HCT116 (cell line): ENCODE results near the gene SEMA5A. TPM values are rescaled to one million over a fixed set of nuclear protein-coding genes. Genes with fewer than 3 reads are reported as not detected.

Experiments used
- ATAC-seq: fragments of 200-7000 bp; cut with Tn5 transposase; 2 replicates; pipeline ENCODE4 v1.9.1; 2020; ENCODE audit warnings: mild to moderate bottlenecking, moderate library complexity
- BruUV-seq: library from RNA; stranded (reverse); fragments of 400-500 nt; replicated peaks from 2 replicates; lab custom pipeline; 2021; lab: Mats Ljungman, UMichigan
- CTCF ChIA-PET: fragments of 300-600 bp; sonication (Branson Sonifier 250); formaldehyde crosslinking; loops from one replicate; lab custom pipeline; 2021; ENCODE audit warnings: antibody characterized with exemption; lab: Charles Lee
- POLR2A ChIA-PET: fragments of 300-600, 350-600 bp; sonication (Branson Sonifier 250); formaldehyde crosslinking; loops from one replicate; lab custom pipeline; 2021; ENCODE audit warnings: antibody characterized with exemption; lab: Charles Lee
- RAD21 ChIA-PET, 2 experiments: fragments of 300-600 bp; sonication (Branson Sonifier 250); formaldehyde crosslinking; loops; one replicate each; lab custom pipeline; 2023; ENCODE audit warnings: low total read pairs in 2 of 2; ENCODE audit not compliant: uncharacterized antibody in 2 of 2, unreplicated experiment in 2 of 2, low non-redundant PET in 1 of 2; lab: Charles Lee
- DNase-seq: peaks from one replicate; pipeline ENCODE4 v3.0.0-alpha.2; 2010; ENCODE audit warnings: low read depth, low spot score
- H2AFZ ChIP-seq: fragments of 200-600 bp; shearing (Covaris generic), sonication (generic); 2 replicates; pipeline ENCODE4 v1.6.1; 2017; ENCODE audit warnings: low read depth, mixed run types, mixed read lengths, antibody characterized with exemption, low read length; ENCODE audit not compliant: poor library complexity, severe bottlenecking
- H3K27ac ChIP-seq: 2 replicates; pipeline ENCODE4 v1.5.1; 2012; ENCODE audit warnings: low read depth, low read length
- H3K27me3 ChIP-seq: fragments of 200-600 bp; sonication (generic); 2 replicates; pipeline ENCODE4 v1.6.1; 2016; ENCODE audit warnings: mixed run types, low read length, mixed read lengths; ENCODE audit not compliant: insufficient read depth
- H3K36me3 ChIP-seq, 2 experiments: fragments of 200-500 bp in 1 of 2; fragments of 200-600 bp in 1 of 2; sonication (Bioruptor generic) in 1 of 2; sonication (generic) in 1 of 2; 2 replicates each; pipeline versions ENCODE4 v1.5.1 to v1.6.1; 2014 to 2016; ENCODE audit warnings: low read length in 2 of 2, inconsistent platforms in 1 of 2, mixed read lengths in 1 of 2, mixed run types in 1 of 2; ENCODE audit not compliant: insufficient read depth in 2 of 2, control insufficient read depth in 1 of 2
- H3K4me1 ChIP-seq, 2 experiments: fragments of 200-600 bp in 1 of 2; sonication (generic) in 1 of 2; 2 replicates each; pipeline versions ENCODE4 v1.5.1 to v1.6.1; 2012 to 2017; ENCODE audit warnings: low read length in 2 of 2, inconsistent platforms in 1 of 2, mild to moderate bottlenecking in 1 of 2, mixed read lengths in 1 of 2, mixed run types in 1 of 2, moderate library complexity in 1 of 2; ENCODE audit not compliant: insufficient read depth in 2 of 2, control insufficient read depth in 1 of 2
- H3K4me2 ChIP-seq: fragments of 200-600 bp; sonication (generic); 2 replicates; pipeline ENCODE4 v1.6.1; 2017; ENCODE audit warnings: mixed run types, low read length, mixed read lengths
- H3K4me3 ChIP-seq, 2 experiments: fragments of 200-600 bp in 1 of 2; sonication (generic) in 1 of 2; replicated peaks in 1 of 2; 2 replicates each; pipeline ENCODE4 v1.5.1; 2011 to 2016; ENCODE audit warnings: low read length in 2 of 2, control low read depth in 1 of 2, low read depth in 1 of 2, mild to moderate bottlenecking in 1 of 2, mixed read lengths in 1 of 2, mixed run types in 1 of 2
- H3K79me2 ChIP-seq: fragments of 200-600 bp; sonication (generic); 2 replicates; pipeline ENCODE4 v1.6.1; 2017; ENCODE audit warnings: mild to moderate bottlenecking, mixed run types, low read length, moderate library complexity, mixed read lengths; ENCODE audit not compliant: insufficient read depth
- H3K9ac ChIP-seq: fragments of 200-600 bp; sonication (generic); 2 replicates; pipeline ENCODE4 v1.6.1; 2016; ENCODE audit warnings: low read length, mixed read lengths
- H3K9me2 ChIP-seq: fragments of 200-600 bp; sonication (generic), shearing (Covaris generic); 2 replicates; pipeline ENCODE4 v1.6.1; 2017; ENCODE audit warnings: mixed run types, mild to moderate bottlenecking, moderate library complexity; ENCODE audit not compliant: insufficient read depth
- H3K9me3 ChIP-seq, 2 experiments: fragments of 200-500 bp in 1 of 2; fragments of 200-600 bp in 1 of 2; sonication (Bioruptor generic) in 1 of 2; sonication (generic) in 1 of 2; 2 replicates each; pipeline ENCODE4 v1.6.1; 2014 to 2017; ENCODE audit warnings: low read length in 2 of 2, mixed read lengths in 2 of 2, inconsistent platforms in 1 of 2, low read depth in 1 of 2, mild to moderate bottlenecking in 1 of 2, mixed run types in 1 of 2, moderate library complexity in 1 of 2; ENCODE audit not compliant: control insufficient read depth in 1 of 2, insufficient read depth in 1 of 2
- H4K20me1 ChIP-seq: fragments of 200-600 bp; sonication (generic), shearing (Covaris generic); 2 replicates; pipeline ENCODE4 v1.6.1; 2017; ENCODE audit warnings: mixed run types, mild to moderate bottlenecking, moderate library complexity; ENCODE audit not compliant: insufficient read depth
- EGR1 ChIP-seq: IDR thresholded peaks from 2 replicates; pipeline ENCODE4 v1.6.1; 2012; ENCODE audit warnings: low read depth
- EZH2 ChIP-seq: fragments of 200-600 bp; sonication (generic); IDR thresholded peaks from 2 replicates; pipeline ENCODE4 v1.6.1; 2017; ENCODE audit warnings: antibody characterized with exemption, mixed run types
- FOSL1 ChIP-seq: IDR thresholded peaks from 2 replicates; pipeline ENCODE4 v1.6.1; 2012; ENCODE audit warnings: low read depth
- JUND ChIP-seq: IDR thresholded peaks from 2 replicates; pipeline ENCODE4 v1.6.1; 2012
- POLR2A ChIP-seq: IDR thresholded peaks from 2 replicates; pipeline ENCODE4 v1.7.0; 2011; ENCODE audit warnings: borderline replicate concordance; ENCODE audit not compliant: insufficient read depth, insufficient read length; ENCODE audit errors: extremely low read depth
- POLR2AphosphoS5 ChIP-seq: IDR thresholded peaks from 2 replicates; pipeline ENCODE4 v1.6.1; 2011; ENCODE audit warnings: mild to moderate bottlenecking, low read depth, low read length, moderate library complexity
- REST ChIP-seq: IDR thresholded peaks from 2 replicates; pipeline ENCODE4 v1.6.1; 2012; ENCODE audit warnings: low read depth
- SP1 ChIP-seq: IDR thresholded peaks from 2 replicates; pipeline ENCODE4 v1.6.1; 2012; ENCODE audit warnings: low read depth
- TCF7L2 ChIP-seq: IDR thresholded peaks from 2 replicates; pipeline ENCODE4 v1.7.0; 2011; ENCODE audit warnings: borderline replicate concordance, inconsistent platforms; ENCODE audit not compliant: insufficient read depth, insufficient read length; ENCODE audit errors: extremely low read depth
- ZNF274 ChIP-seq: fragments of 200-500 bp; sonication (Bioruptor generic); IDR thresholded peaks from 2 replicates; pipeline ENCODE4 v1.6.1; 2014; ENCODE audit warnings: mild to moderate bottlenecking, low read depth, low read length, inconsistent platforms
- intact Hi-C: fragments of 100-400 bp; cut with micrococcal nuclease; formaldehyde crosslinking; loops from 2 replicates; pipeline ENCODE4 v1.10.0; 2022
- total RNA-seq: library from RNA; stranded (reverse); gene quantifications from one replicate; pipeline ENCODE4 v1.2.1, GENCODE V29; 2021; ENCODE audit not compliant: unreplicated experiment
- TF ChIP-seq, protein P1 (sequence below), 3 experiments: fragments of 200-600 bp in 1 of 3; sonication (generic) in 1 of 3; IDR thresholded peaks in 2 of 3; conservative IDR thresholded peaks in 1 of 3; 2 replicates each; pipeline ENCODE4 v1.5.1; 2012 to 2017; ENCODE audit warnings: low read depth in 2 of 3, low read length in 2 of 3, antibody characterized with exemption in 1 of 3, borderline replicate concordance in 1 of 3, control low read depth in 1 of 3, mild to moderate bottlenecking in 1 of 3, mixed read lengths in 1 of 3, mixed run types in 1 of 3, moderate library complexity in 1 of 3; ENCODE audit not compliant: insufficient read depth in 1 of 3

The SEMA5A gene
- total RNA-seq, 1 experiment from 2014 or later: 0.02 TPM

DNA sequence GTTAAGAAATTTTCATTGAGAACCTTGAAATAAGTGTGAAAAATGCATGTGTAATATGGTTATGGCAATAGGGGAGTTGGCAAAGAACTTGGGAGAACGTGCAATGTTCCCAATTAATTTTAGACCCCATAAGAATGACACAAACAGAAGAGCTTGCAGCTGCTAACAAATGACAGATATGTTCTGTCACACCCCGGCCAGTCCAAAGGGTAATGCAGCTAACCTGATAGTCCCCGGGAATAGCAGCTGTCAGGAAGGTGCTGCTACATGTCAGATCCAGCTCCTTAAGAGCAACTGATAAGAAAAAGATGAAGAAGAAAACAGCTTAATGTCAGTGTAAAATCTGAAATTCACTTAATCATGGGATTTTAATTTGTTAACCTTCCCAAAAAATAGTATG lies 30.4 kb downstream of the SEMA5A start:
- no peaks in the 10 kb centered on the region for H4K20me1 ChIP-seq
- no peak overlapping the region for H3K4me2 ChIP-seq
- H3K27me3 ChIP-seq: no peaks in the 10 kb centered on the region
- H3K9me3 ChIP-seq: peaks cover 5 to 14% of the 10 kb centered on the region in 2 experiments; a peak in 3 of 4 replicates
- no peak overlapping the region for H3K4me3 ChIP-seq
- ATAC-seq: no peak
- H3K4me1 ChIP-seq: no peaks in the 10 kb centered on the region
- H3K79me2 ChIP-seq: no peaks in the 10 kb centered on the region
- H3K9me2 ChIP-seq: no peaks in the 10 kb centered on the region
- BruUV-seq: no TSS peak
- no peaks in the 10 kb centered on the region for H3K36me3 ChIP-seq
- H3K27ac ChIP-seq: no peak overlapping the region
- H2AFZ ChIP-seq: no peak overlapping the region
- ChIA-PET POLR2A (no interaction called here), CTCF (no interaction called here), RAD21 (no interaction called here)
- intact Hi-C loops: no loop called here
- no peak overlapping the region for H3K9ac ChIP-seq
- no peak for DNase-seq
- no peak for TF ChIP-seq POLR2A
- no peak for TF ChIP-seq REST
- TF ChIP-seq FOSL1: no peak
- no peak for TF ChIP-seq EGR1

DNA sequence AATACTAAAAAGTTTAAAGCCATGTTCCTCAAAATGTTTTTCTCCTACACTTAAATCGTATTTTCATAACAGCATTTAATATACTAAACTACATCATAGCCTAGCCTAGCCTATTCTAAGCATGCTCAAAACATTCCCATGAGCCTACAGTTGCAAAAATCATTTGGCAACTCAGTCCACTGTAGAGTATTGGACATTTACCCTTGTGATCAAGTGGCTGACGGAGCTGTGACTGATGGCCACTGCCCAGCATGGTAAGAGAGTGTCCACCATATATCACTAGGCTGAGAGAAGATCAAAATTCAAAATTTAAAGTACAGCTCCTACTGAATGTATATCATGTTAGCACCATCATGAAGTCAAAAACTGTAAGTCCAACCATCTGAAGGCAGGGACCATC lies 30.9 kb downstream of the SEMA5A start:
- Histone ChIP-seq H3K4me2 (no peak overlapping the region), H3K27ac (no peak overlapping the region), H3K4me1 (no peaks in the 10 kb centered on the region), H3K36me3 (no peaks in the 10 kb centered on the region), H3K27me3 (no peaks in the 10 kb centered on the region), H3K79me2 (no peaks in the 10 kb centered on the region), H4K20me1 (no peaks in the 10 kb centered on the region), H3K9me3 (peaks cover under 1 to 10% of the 10 kb centered on the region in 2 experiments; a peak in 3 of 4 replicates), H3K9me2 (no peaks in the 10 kb centered on the region), H2AFZ (no peak overlapping the region), H3K4me3 (no peak overlapping the region), H3K9ac (no peak overlapping the region)
- intact Hi-C loops: no loop called here
- no peak for ATAC-seq
- POLR2A ChIA-PET: no interaction called here
- RAD21 ChIA-PET: no interaction called here
- CTCF ChIA-PET: no interaction called here
- no peak for DNase-seq
- BruUV-seq: no TSS peak
- TF ChIP-seq, protein P1, sequence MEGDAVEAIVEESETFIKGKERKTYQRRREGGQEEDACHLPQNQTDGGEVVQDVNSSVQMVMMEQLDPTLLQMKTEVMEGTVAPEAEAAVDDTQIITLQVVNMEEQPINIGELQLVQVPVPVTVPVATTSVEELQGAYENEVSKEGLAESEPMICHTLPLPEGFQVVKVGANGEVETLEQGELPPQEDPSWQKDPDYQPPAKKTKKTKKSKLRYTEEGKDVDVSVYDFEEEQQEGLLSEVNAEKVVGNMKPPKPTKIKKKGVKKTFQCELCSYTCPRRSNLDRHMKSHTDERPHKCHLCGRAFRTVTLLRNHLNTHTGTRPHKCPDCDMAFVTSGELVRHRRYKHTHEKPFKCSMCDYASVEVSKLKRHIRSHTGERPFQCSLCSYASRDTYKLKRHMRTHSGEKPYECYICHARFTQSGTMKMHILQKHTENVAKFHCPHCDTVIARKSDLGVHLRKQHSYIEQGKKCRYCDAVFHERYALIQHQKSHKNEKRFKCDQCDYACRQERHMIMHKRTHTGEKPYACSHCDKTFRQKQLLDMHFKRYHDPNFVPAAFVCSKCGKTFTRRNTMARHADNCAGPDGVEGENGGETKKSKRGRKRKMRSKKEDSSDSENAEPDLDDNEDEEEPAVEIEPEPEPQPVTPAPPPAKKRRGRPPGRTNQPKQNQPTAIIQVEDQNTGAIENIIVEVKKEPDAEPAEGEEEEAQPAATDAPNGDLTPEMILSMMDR (IDR thresholded peaks at IDR 0.05 in 2 of 3, conservative IDR thresholded peaks at IDR 0.05 in 1 of 3; ENCODE audit: borderline replicate concordance in 1 of 3, insufficient read depth in 1 of 3, low read depth in 2 of 3, low read length in 2 of 3): no peak
- no peak for TF ChIP-seq JUND
- no peak for TF ChIP-seq EGR1
- no peak for TF ChIP-seq REST
- no peak for TF ChIP-seq TCF7L2
- no peak for TF ChIP-seq SP1
- TF ChIP-seq EZH2: no peak
- no peak for TF ChIP-seq POLR2AphosphoS5
- TF ChIP-seq ZNF274: no peak
